ENCODE measurements around the gene MAGOHB.
"Not testable (repeated sequence)": the region's sequence is repeated elsewhere in the genome, so short reads cannot be mapped to it uniquely, and the experiment has no call there.

Gene MAGOHB

DNA sequence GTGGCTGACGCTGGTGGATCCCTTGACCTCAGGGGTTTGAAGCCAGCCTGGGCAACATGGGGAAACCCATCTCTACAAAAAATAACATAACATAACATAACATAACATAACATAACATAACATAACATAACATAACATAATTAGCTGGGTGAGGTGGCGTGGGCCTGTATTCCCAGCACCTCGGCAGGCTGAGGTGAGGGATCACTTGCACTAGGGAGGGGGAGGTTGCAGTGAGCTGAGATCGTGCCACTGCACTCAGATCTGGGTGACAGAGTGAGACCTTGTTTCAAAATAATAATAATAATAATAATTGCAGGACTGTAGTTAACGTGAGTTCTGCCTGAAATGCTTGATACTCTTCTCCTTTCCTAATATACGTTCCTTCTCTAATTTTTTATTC lies 1.3 kb downstream of the MAGOHB start:
- Histone ChIP-seq H3K9me2 (replicated peaks; ENCODE audit: insufficient read depth, low read length) (no peaks in the 10 kb centered on the region), H3K9ac (ENCODE audit: low read length) (peak overlapping the region; percentile 81), H3F3A (ENCODE audit: insufficient read depth) (no peaks in the 10 kb centered on the region), H4K20me1 (ENCODE audit: low read depth, low read length) (no peaks in the 10 kb centered on the region), H3K4me3 (ENCODE audit: insufficient read depth, low read length, poor library complexity, severe bottlenecking) (peak overlapping the region; percentile 85), H3K9me3 (ENCODE audit: insufficient read depth, low read length) (no peaks in the 10 kb centered on the region), H3K27me3 (ENCODE audit: low read length) (no peaks in the 10 kb centered on the region), H3K36me3 (ENCODE audit: low read length) (no peaks in the 10 kb centered on the region), H3K27ac (ENCODE audit: low read depth, low read length) (no peak overlapping the region), H3K4me2 (ENCODE audit: low read depth, low read length, poor library complexity, severe bottlenecking) (peak overlapping the region; percentile 88), H2AFZ (ENCODE audit: low read depth, low read length, severe bottlenecking) (no peak overlapping the region), H3K79me2 (ENCODE audit: insufficient read depth, low read length) (peaks cover 14% of the 10 kb centered on the region)
- TF ChIP-seq EZH2phosphoT487 (conservative IDR thresholded peaks at IDR 0.05; ENCODE audit: low read length), result no peak
- TF ChIP-seq CTCF (IDR thresholded peaks at IDR 0.05; ENCODE audit: insufficient read depth, low read length, poor library complexity, severe bottlenecking), result no peak

- not testable (repeated sequence) for H3K4me3 ChIP-seq (ENCODE audit: insufficient read depth, low read length, poor library complexity, severe bottlenecking); H3K4me2 ChIP-seq (ENCODE audit: low read depth, low read length, poor library complexity, severe bottlenecking); H3K27me3 ChIP-seq (ENCODE audit: low read length); H3K27ac ChIP-seq (ENCODE audit: low read depth, low read length); H4K20me1 ChIP-seq (ENCODE audit: low read depth, low read length); H3F3A ChIP-seq (ENCODE audit: insufficient read depth); H3K36me3 ChIP-seq (ENCODE audit: low read length); H3K9me2 ChIP-seq (replicated peaks; ENCODE audit: insufficient read depth, low read length); H3K9ac ChIP-seq (ENCODE audit: low read length); H3K9me3 ChIP-seq (ENCODE audit: insufficient read depth, low read length); H2AFZ ChIP-seq (ENCODE audit: low read depth, low read length, severe bottlenecking)
- H3K79me2 ChIP-seq (ENCODE audit: insufficient read depth, low read length), result peaks cover 14% of the 10 kb centered on the region
Measured at GRCh38 chr12:10611258-10611657, 2.2 kb downstream of the MAGOHB start.

DNA sequence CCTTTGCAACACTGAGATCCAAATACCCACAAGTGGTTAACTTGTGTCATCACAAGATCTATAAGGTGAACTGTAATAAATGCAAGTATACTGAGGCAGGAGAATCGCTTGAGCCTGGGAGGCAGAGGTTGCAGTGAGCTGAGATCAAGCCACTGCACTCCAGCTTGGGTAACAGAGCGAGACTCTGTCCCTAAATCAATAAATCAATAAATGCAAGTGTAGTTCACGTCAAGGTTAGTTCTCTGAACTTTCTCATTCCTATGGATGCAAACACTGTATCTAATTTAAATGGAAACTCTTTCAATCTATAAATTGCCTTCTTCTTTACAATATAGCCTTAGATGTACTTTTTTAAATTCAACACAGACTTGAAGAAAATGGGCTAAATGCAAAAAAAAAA lies 3.2 kb downstream of the MAGOHB start:
- no peak for TF ChIP-seq CTCF (IDR thresholded peaks at IDR 0.05; ENCODE audit: insufficient read depth, low read length, poor library complexity, severe bottlenecking)
- Histone ChIP-seq H2AFZ (ENCODE audit: low read depth, low read length, severe bottlenecking) (no peak overlapping the region), H3K9me2 (replicated peaks; ENCODE audit: insufficient read depth, low read length) (no peaks in the 10 kb centered on the region), H3K79me2 (ENCODE audit: insufficient read depth, low read length) (peaks cover 14% of the 10 kb centered on the region), H3K27me3 (ENCODE audit: low read length) (no peaks in the 10 kb centered on the region), H4K20me1 (ENCODE audit: low read depth, low read length) (no peaks in the 10 kb centered on the region), H3K36me3 (ENCODE audit: low read length) (peaks cover 3% of the 10 kb centered on the region; the same call in 1 of the 2 replicates), H3F3A (ENCODE audit: insufficient read depth) (no peaks in the 10 kb centered on the region), H3K27ac (ENCODE audit: low read depth, low read length) (no peak overlapping the region), H3K9me3 (ENCODE audit: insufficient read depth, low read length) (no peaks in the 10 kb centered on the region), H3K4me2 (ENCODE audit: low read depth, low read length, poor library complexity, severe bottlenecking) (no peak overlapping the region), H3K4me3 (ENCODE audit: insufficient read depth, low read length, poor library complexity, severe bottlenecking) (no peak overlapping the region), H3K9ac (ENCODE audit: low read length) (no peak overlapping the region)

- H3K9me2 ChIP-seq (replicated peaks; ENCODE audit: insufficient read depth, low read length), result no peaks in the 10 kb centered on the region
- H3K79me2 ChIP-seq (ENCODE audit: insufficient read depth, low read length), result peaks cover 11% of the 10 kb centered on the region
- H3K27me3 ChIP-seq (ENCODE audit: low read length), result no peaks in the 10 kb centered on the region
- H3K9ac ChIP-seq (ENCODE audit: low read length), result no peak overlapping the region
- no peak overlapping the region for H3K4me2 ChIP-seq (ENCODE audit: low read depth, low read length, poor library complexity, severe bottlenecking)
- peaks cover 3% of the 10 kb centered on the region; the same call in 1 of the 2 replicates for H3K36me3 ChIP-seq (ENCODE audit: low read length)
- no peak overlapping the region for H3K4me3 ChIP-seq (ENCODE audit: insufficient read depth, low read length, poor library complexity, severe bottlenecking)
- no peak for TF ChIP-seq EZH2phosphoT487 (conservative IDR thresholded peaks at IDR 0.05; ENCODE audit: low read length)
- no peak for TF ChIP-seq CTCF (IDR thresholded peaks at IDR 0.05; ENCODE audit: insufficient read depth, low read length, poor library complexity, severe bottlenecking)
- no peaks in the 10 kb centered on the region for H3K9me3 ChIP-seq (ENCODE audit: insufficient read depth, low read length)
- H2AFZ ChIP-seq (ENCODE audit: low read depth, low read length, severe bottlenecking), result no peak overlapping the region
- H4K20me1 ChIP-seq (ENCODE audit: low read depth, low read length), result no peaks in the 10 kb centered on the region
- no peak overlapping the region for H3K27ac ChIP-seq (ENCODE audit: low read depth, low read length)
- H3F3A ChIP-seq (ENCODE audit: insufficient read depth), result no peaks in the 10 kb centered on the region
Measured at GRCh38 chr12:10607885-10608458, 5.4 kb downstream of the MAGOHB start.

Measured in SU-DHL-6 (cell line).